ENCODE data around the gene DHRS3.
A peak's percentile ranks its signal among the peaks of the same experiment; 100 is the strongest.
"Not testable (repeated sequence)": the region's sequence is repeated elsewhere in the genome, so short reads cannot be mapped to it uniquely, and the experiment has no call there.

The DHRS3 gene

DNA sequence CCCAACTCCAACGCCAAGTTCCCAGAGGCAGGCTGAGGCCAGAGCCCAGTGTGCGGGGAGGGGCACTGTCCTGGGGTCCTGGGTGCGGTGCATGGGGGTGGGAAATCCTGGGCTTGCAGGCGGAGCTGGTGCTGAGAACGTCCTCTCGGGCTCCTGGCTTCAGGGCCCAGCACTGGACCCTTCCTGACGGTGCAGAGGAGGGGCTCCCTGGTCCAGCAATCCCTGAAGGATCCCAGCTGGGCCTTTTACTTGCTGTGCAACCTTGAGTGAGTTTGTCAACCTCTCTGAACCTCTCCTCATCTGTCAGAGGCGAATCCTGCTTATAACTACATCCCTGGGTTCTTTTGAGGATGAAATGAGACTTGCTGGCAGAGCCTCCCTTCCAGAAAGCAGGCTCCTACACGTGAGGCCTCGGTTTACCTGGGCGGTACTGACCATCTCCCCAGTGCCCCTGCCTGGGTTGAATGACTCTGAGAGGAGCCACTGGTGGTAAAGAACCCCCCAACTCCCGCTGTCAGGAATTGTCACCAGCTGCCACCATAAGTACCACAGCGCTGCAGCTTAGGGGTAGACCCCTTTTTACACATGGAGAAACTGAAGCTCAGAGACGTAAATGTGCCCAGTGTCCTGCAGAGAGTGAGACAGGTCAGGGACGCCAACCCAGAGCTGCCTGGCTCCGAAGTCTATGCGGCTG, 77.3 kb downstream of the DHRS3 start:
- Histone ChIP-seq H3K4me2 (ENCODE audit: low read length, poor library complexity, severe bottlenecking) (peak overlapping the region; percentile 9), H3K23ac (ENCODE audit: low read length in 2 of 2) (no peak overlapping the region), H3K27me3 (ENCODE audit: control insufficient read depth in 1 of 2, insufficient read depth in 1 of 2, low read length in 2 of 2) (peaks cover 0 to 54% of the 10 kb centered on the region in 2 experiments), H3K79me1 (replicated peaks; ENCODE audit: low read length, poor library complexity, severe bottlenecking) (no peaks in the 10 kb centered on the region), H3K9ac (ENCODE audit: low read length) (peak overlapping the region; percentile 76), H3K4me3 (ENCODE audit: insufficient read depth in 1 of 2, low read depth in 1 of 2, low read length in 2 of 2) (peak overlapping the region in 1 of 2 experiments; percentile 40), H3K14ac (ENCODE audit: low read length in 2 of 2) (peak overlapping the region in 1 of 2 experiments; percentile 48), H4K8ac (ENCODE audit: low read length) (no peak overlapping the region), H3K4ac (ENCODE audit: low read depth in 1 of 2, low read length in 2 of 2) (no peak overlapping the region), H3K36me3 (ENCODE audit: control insufficient read depth in 1 of 2, insufficient read depth in 2 of 2, low read depth in 1 of 2, low read length in 2 of 2) (no peaks in the 10 kb centered on the region), H2BK120ac (ENCODE audit: low read depth, low read length) (no peak overlapping the region), H2BK15ac (ENCODE audit: low read depth, poor library complexity, severe bottlenecking) (no peak overlapping the region), H2AFZ (ENCODE audit: low read depth, low read length) (no peak overlapping the region), H2BK12ac (ENCODE audit: low read length in 2 of 2) (peak overlapping the region in 1 of 2 experiments; percentile 18), H2BK5ac (ENCODE audit: low read depth, low read length, poor library complexity, severe bottlenecking) (no peak overlapping the region), H2AK5ac (ENCODE audit: low read length, severe bottlenecking) (no peak overlapping the region), H3K18ac (ENCODE audit: low read depth in 1 of 2, low read length in 2 of 2) (peak overlapping the region in 1 of 2 experiments; percentile 49), H3K27ac (ENCODE audit: low read length, poor library complexity, severe bottlenecking) (no peak overlapping the region), H3K4me1 (ENCODE audit: control insufficient read depth, insufficient read depth, low read depth, low read length) (peaks cover 20% of the 10 kb centered on the region), H4K91ac (ENCODE audit: low read length) (no peak overlapping the region), H3K9me3 (ENCODE audit: control insufficient read depth, low read length) (no peaks in the 10 kb centered on the region)
- DNase-seq = no peak
- WGBS = 65% methylated on average over 16 of the region's 17 CpGs

GRCh38 chr1:12539705-12540579, 78.1 kb downstream of the DHRS3 start:
- H3K23ac ChIP-seq (ENCODE audit: low read length in 2 of 2) = no peak overlapping the region
- H3K18ac ChIP-seq (ENCODE audit: low read depth in 1 of 2, low read length in 2 of 2) = peak overlapping the region in 1 of 2 experiments; percentile 49
- WGBS = 7% methylated on average over 27 of the region's 34 CpGs

DNA sequence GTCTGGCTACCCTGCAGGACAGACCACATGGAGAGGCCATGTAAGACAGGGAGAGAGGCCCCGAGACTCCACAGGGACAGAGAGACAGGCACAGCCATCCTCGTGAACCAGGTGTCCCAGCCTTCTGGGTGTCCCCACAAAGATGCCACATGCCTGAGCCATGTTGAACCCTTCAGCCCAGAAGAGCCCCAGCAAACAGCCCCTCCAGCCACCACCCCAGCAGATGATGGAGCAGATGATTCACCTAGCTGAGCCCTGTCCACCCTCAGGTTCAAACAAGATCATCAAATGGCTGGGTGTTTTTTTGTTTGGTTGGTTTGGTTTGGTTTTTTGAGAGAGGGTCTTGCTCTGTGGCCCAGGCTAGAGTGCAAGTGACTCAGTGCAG, 78.7 kb downstream of the DHRS3 start:
- Histone ChIP-seq H2BK15ac (ENCODE audit: low read depth, poor library complexity, severe bottlenecking) (no peak overlapping the region), H4K91ac (ENCODE audit: low read length) (no peak overlapping the region), H3K9me3 (ENCODE audit: control insufficient read depth, low read length) (no peaks in the 10 kb centered on the region), H2BK5ac (ENCODE audit: low read depth, low read length, poor library complexity, severe bottlenecking) (no peak overlapping the region), H3K27ac (ENCODE audit: low read length, poor library complexity, severe bottlenecking) (no peak overlapping the region), H4K8ac (ENCODE audit: low read length) (no peak overlapping the region), H2BK12ac (ENCODE audit: low read length in 2 of 2) (no peak overlapping the region), H2AK5ac (ENCODE audit: low read length, severe bottlenecking) (no peak overlapping the region), H3K18ac (ENCODE audit: low read depth in 1 of 2, low read length in 2 of 2) (no peak overlapping the region), H2AFZ (ENCODE audit: low read depth, low read length) (no peak overlapping the region), H3K4ac (ENCODE audit: low read depth in 1 of 2, low read length in 2 of 2) (no peak overlapping the region), H3K14ac (ENCODE audit: low read length in 2 of 2) (no peak overlapping the region), H3K4me2 (ENCODE audit: low read length, poor library complexity, severe bottlenecking) (no peak overlapping the region), H3K9ac (ENCODE audit: low read length) (peak overlapping the region; percentile 34), H3K36me3 (ENCODE audit: control insufficient read depth in 1 of 2, insufficient read depth in 2 of 2, low read depth in 1 of 2, low read length in 2 of 2) (no peaks in the 10 kb centered on the region), H3K4me3 (ENCODE audit: insufficient read depth in 1 of 2, low read depth in 1 of 2, low read length in 2 of 2) (no peak overlapping the region), H3K23ac (ENCODE audit: low read length in 2 of 2) (no peak overlapping the region), H3K79me1 (replicated peaks; ENCODE audit: low read length, poor library complexity, severe bottlenecking) (no peaks in the 10 kb centered on the region), H3K27me3 (ENCODE audit: control insufficient read depth in 1 of 2, insufficient read depth in 1 of 2, low read length in 2 of 2) (peaks cover 0 to 53% of the 10 kb centered on the region in 2 experiments), H2BK120ac (ENCODE audit: low read depth, low read length) (no peak overlapping the region), H3K4me1 (ENCODE audit: control insufficient read depth, insufficient read depth, low read depth, low read length) (peaks cover 20% of the 10 kb centered on the region)
- 94% methylated on average over 2 of the region's 2 CpGs for WGBS
- DNase-seq = no peak

More at GRCh38 chr1:12539705-12540579, 78.1 kb downstream of the DHRS3 start:
- Histone ChIP-seq H3K4me2 (ENCODE audit: low read length, poor library complexity, severe bottlenecking) (peak overlapping the region; percentile 9), H2AFZ (ENCODE audit: low read depth, low read length) (no peak overlapping the region), H3K9me3 (ENCODE audit: control insufficient read depth, low read length) (no peaks in the 10 kb centered on the region), H4K8ac (ENCODE audit: low read length) (no peak overlapping the region), H2AK5ac (ENCODE audit: low read length, severe bottlenecking) (no peak overlapping the region), H3K9ac (ENCODE audit: low read length) (peak overlapping the region; percentile 76), H3K4me1 (ENCODE audit: control insufficient read depth, insufficient read depth, low read depth, low read length) (peaks cover 20% of the 10 kb centered on the region), H2BK12ac (ENCODE audit: low read length in 2 of 2) (peak overlapping the region in 1 of 2 experiments; percentile 18), H3K36me3 (ENCODE audit: control insufficient read depth in 1 of 2, insufficient read depth in 2 of 2, low read depth in 1 of 2, low read length in 2 of 2) (no peaks in the 10 kb centered on the region), H3K79me1 (replicated peaks; ENCODE audit: low read length, poor library complexity, severe bottlenecking) (no peaks in the 10 kb centered on the region), H2BK15ac (ENCODE audit: low read depth, poor library complexity, severe bottlenecking) (no peak overlapping the region), H2BK120ac (ENCODE audit: low read depth, low read length) (no peak overlapping the region), H3K4me3 (ENCODE audit: insufficient read depth in 1 of 2, low read depth in 1 of 2, low read length in 2 of 2) (peak overlapping the region in 1 of 2 experiments; percentile 40), H3K4ac (ENCODE audit: low read depth in 1 of 2, low read length in 2 of 2) (no peak overlapping the region), H4K91ac (ENCODE audit: low read length) (no peak overlapping the region), H2BK5ac (ENCODE audit: low read depth, low read length, poor library complexity, severe bottlenecking) (no peak overlapping the region), H3K27ac (ENCODE audit: low read length, poor library complexity, severe bottlenecking) (no peak overlapping the region), H3K27me3 (ENCODE audit: control insufficient read depth in 1 of 2, insufficient read depth in 1 of 2, low read length in 2 of 2) (peaks cover 0 to 54% of the 10 kb centered on the region in 2 experiments), H3K14ac (ENCODE audit: low read length in 2 of 2) (peak overlapping the region in 1 of 2 experiments; percentile 48)
- peak; percentile 88 for DNase-seq

GRCh38 chr1:12538536-12538935, 79.5 kb downstream of the DHRS3 start:
- H2AFZ ChIP-seq (ENCODE audit: low read depth, low read length); H3K4me2 ChIP-seq (ENCODE audit: low read length, poor library complexity, severe bottlenecking); H3K23ac ChIP-seq (ENCODE audit: low read length in 2 of 2); H3K79me1 ChIP-seq (replicated peaks; ENCODE audit: low read length, poor library complexity, severe bottlenecking); DNase-seq; H3K36me3 ChIP-seq (ENCODE audit: control insufficient read depth in 1 of 2, insufficient read depth in 2 of 2, low read depth in 1 of 2, low read length in 2 of 2); H4K8ac ChIP-seq (ENCODE audit: low read length); H3K9me3 ChIP-seq (ENCODE audit: control insufficient read depth, low read length); H2AK5ac ChIP-seq (ENCODE audit: low read length, severe bottlenecking); H3K9ac ChIP-seq (ENCODE audit: low read length); H2BK5ac ChIP-seq (ENCODE audit: low read depth, low read length, poor library complexity, severe bottlenecking); H2BK12ac ChIP-seq (ENCODE audit: low read length in 2 of 2); H3K18ac ChIP-seq (ENCODE audit: low read depth in 1 of 2, low read length in 2 of 2); H2BK120ac ChIP-seq (ENCODE audit: low read depth, low read length); H3K4me3 ChIP-seq (ENCODE audit: insufficient read depth in 1 of 2, low read depth in 1 of 2, low read length in 2 of 2); H4K91ac ChIP-seq (ENCODE audit: low read length); H3K27ac ChIP-seq (ENCODE audit: low read length, poor library complexity, severe bottlenecking); H2BK15ac ChIP-seq (ENCODE audit: low read depth, poor library complexity, severe bottlenecking); H3K4ac ChIP-seq (ENCODE audit: low read depth in 1 of 2, low read length in 2 of 2); H3K14ac ChIP-seq (ENCODE audit: low read length in 2 of 2): not testable (repeated sequence)
- WGBS = 79% methylated on average over 2 of the region's 3 CpGs
- H3K27me3 ChIP-seq (ENCODE audit: control insufficient read depth in 1 of 2, insufficient read depth in 1 of 2, low read length in 2 of 2) = peaks cover 0 to 47% of the 10 kb centered on the region in 2 experiments
- peaks cover 20% of the 10 kb centered on the region for H3K4me1 ChIP-seq (ENCODE audit: control insufficient read depth, insufficient read depth, low read depth, low read length)
